HCEC 1CT (cell line): Measurements from ENCODE around the gene FRA10AC1.
"Not testable (repeated sequence)": the region's sequence is repeated elsewhere in the genome, so short reads cannot be mapped to it uniquely, and the experiment has no call there.

Source experiments
- DNase-seq: peaks from one replicate; pipeline ENCODE4 v3.0.0-alpha.2; 2017

FRA10AC1 gene

DNA sequence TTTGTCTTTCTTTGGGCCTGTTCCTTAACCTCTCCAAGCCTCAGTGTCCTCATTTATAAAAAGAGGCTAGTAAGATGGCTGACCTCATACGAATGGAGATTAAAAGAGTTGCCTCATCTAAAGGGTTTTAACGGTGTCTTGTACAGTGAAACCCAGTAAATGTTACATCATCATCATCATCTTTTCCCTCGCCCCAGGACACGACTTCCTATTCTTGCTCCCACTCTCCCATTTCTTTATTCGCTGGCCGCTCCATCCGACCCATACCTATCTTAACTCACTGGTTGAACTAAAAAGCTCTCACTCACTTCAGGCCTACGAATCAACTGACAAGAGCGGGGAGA lies 554 bp downstream of the FRA10AC1 start:
- peak; percentile 12 for DNase-seq

DNA sequence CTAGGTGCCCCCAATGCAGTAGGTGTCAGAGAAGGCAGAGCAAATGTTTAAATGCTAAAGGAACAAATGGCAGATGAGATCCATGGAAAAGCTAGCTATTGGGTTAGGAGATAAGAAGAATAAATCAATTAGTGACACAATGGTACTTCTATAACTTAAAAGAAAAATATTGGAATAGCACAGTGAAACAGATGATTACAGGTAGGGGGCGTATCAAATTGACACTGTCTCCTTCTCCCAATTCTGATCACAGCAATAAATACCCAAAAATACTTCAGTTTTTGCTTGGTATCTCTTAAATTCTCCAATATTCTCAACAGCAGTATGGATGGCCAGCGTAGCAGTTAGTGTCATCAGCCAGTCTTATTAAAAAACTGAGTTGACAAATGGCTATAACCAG lies 5.2 kb downstream of the FRA10AC1 start:
- no peak for DNase-seq

DNA sequence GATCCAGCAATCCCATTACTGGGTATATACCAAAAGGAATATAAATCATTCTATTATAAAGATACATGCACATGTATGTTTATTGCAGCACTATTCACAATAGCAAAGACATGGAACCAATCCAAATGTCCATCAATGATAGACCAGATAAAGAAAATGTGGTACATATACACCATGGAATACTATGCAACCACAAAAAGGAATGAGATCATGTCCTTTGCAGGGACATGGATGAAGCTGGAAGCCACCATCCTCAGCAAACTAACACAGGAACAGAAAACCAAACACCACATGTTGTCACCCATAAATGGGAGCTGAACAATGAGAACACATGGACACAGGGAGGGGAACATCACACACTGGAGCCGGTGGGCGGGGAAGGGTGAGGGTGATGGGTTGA lies 5.8 kb downstream of the FRA10AC1 start:
- DNase-seq: not testable (repeated sequence)

- no peak for DNase-seq
Observed at GRCh38 chr10:93695740-93696139, 6.7 kb downstream of the FRA10AC1 start.

GRCh38 chr10:93687737-93688136 lies 14.7 kb downstream of the FRA10AC1 start:
- no peak for DNase-seq

DNA sequence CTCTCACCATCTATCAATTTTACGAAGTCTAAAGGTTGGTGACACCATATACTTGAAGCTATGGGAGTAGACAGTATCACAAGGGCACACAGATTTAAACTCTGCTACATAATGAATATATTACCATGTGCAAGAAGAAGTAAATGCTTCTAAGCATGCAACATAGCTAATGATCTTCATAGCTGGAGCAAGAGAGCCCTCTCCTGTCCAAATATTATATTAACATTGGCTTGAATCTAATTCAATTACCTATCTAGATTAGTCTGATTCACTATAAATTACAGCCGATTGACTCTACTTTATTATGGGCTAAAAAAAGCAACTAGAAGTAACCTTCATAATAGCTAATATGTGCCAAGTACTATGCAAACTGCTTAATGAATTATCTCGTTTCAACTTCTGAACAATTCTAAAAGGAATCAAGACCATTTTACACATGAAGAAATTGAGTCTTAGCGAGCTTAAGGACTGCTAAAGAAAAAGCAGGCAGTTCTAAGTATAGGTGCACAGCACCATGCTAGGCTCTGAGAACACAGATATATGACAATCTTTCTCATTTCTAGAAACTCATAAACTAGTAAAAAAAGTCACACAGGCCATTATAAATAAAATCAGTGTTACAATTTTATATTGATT lies 21.9 kb downstream of the FRA10AC1 start:
- peak; percentile 50 for DNase-seq

DNA sequence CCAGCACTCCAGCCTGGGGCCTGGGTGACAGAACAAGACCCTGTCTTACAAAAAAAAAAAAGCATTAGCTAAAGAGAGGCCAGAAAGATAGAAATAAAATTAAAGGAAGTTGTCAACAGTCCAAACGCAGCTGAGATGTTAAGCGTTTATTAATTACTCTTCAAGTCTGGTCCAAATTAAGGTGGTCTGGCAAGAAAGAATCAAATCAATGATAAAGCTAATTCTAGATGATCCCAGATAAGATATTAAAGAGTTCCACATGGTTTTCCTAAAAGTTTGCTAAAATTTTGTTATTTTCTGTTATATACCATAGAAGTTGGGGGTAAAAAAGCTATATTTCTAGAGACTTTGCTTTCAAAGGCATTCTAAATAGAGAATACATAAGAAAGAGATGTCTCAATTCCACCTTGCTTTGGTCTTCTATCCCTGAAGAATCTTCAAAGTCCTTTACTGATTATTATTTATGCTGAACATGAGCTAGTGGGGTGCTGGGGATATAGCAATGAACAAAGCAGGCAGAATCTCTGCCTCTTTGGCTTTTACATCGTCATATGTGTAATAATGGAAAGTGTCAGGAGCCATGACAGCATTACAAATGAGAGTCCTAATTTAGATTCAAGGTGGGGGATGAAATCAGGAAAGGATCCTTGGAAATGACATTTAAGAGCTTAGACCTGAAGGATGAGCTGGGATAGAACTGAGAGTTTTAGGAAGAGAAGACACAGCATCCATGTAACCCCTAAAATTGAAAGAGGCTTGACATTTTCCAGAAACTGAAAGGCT lies 23.4 kb downstream of the FRA10AC1 start:
- no peak for DNase-seq

GRCh38 chr10:93678386-93678785 lies 24.0 kb downstream of the FRA10AC1 start:
- DNase-seq: no peak

- no peak for DNase-seq
Observed at GRCh38 chr10:93673791-93674190, 28.6 kb downstream of the FRA10AC1 start.

DNA sequence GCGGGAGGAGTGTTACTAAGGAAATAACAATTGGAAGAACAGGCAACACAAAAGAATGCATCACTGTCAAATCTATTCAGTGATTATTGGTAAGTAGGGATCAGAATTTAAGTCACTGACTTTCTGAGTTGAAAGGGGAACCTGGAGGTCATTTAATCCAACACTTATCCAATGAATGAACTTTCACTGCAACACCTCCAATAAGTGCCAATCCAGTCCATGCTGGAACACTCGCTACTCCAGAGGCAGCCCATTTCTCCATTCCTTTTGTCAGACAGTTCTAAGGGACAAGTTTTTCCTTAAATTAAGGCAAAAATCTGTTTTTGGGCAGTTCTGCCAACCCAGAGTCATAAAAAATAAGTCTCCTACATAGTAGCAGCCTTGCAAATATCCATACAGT lies 29.5 kb downstream of the FRA10AC1 start:
- no peak for DNase-seq

- DNase-seq: no peak
Observed at GRCh38 chr10:93672022-93672678, 30.2 kb downstream of the FRA10AC1 start.

DNA sequence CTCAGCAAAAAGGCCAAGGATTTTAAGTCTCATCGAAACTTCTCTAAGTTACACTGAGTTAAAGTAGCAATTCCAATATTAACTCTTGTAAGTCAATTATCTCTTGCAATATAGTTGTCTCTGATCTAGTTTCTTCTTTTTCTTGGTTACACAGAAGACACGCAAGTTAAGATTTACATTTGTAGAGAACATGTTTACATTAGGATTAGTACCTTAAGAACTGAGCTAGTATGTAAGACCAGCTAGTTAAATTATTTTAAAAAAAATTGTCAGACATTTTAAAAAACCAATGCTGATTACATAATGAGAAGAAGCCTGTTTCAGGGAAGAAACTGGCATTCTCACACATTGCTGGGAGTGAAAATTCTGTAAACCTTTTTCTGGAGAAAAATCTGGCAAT lies 31.4 kb downstream of the FRA10AC1 start:
- DNase-seq: no peak

- DNase-seq: no peak
Observed at GRCh38 chr10:93670372-93670771, 32.0 kb downstream of the FRA10AC1 start.

GRCh38 chr10:93667795-93668194 lies 34.6 kb downstream of the FRA10AC1 start:
- no peak for DNase-seq

DNA sequence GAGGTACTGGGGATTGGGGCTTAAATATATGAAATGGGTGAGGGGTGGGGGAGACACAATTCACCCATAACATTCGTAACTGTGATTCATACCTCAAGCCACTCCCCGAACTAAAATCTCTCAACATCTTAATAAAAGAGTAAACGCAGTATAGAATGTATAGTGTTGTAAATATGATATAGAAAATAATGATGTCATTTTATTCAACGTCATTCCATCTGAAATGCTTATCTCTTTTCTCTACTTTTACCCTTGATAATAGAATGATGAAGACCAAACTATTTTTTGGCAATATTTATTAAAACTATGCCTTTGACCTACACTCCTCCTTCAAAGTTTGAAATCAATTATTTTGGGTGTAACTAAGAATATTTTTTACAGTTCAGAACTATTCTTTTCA lies 36.4 kb downstream of the FRA10AC1 start:
- no peak for DNase-seq

GRCh38 chr10:93657757-93658156 lies 44.6 kb downstream of the FRA10AC1 start:
- DNase-seq: no peak

DNA sequence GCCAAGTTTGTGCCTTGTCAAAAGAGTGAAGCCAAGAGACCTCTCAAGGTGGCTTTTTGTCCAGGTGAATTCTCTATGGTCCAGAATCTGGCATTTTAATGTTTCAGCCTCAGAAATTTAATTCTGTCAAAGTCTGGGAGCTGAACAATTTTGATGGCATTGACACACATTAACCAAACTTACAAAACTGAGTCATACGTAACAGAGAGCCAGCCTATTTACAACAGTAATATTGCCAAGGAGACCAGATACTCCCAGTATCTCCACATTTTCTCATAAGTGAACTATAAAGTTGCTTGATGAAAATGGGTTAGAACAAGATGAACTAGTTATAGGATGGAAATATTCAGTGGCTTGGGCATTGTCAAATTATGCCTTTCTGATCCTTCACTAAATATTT lies 46.2 kb downstream of the FRA10AC1 start:
- no peak for DNase-seq

DNA sequence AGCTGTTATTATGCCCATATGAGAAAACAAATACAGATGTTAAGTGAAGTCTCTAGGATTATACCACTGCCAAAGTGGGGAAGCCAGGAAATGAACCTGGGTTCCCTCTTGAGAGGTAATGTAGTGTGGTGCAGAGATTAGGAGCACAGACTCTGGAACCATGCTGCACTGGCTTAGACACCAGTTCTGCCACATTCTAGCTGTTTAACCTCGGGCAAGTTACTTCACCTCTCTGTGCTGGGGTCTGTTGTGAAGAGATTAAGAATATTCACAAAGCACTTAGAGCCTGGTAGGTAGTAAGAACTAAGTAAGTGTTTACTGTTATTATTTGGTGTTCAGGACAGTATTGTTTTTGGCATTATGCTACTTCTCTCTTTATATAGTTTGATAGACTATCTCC lies 48.2 kb downstream of the FRA10AC1 start:
- no peak for DNase-seq

DNA sequence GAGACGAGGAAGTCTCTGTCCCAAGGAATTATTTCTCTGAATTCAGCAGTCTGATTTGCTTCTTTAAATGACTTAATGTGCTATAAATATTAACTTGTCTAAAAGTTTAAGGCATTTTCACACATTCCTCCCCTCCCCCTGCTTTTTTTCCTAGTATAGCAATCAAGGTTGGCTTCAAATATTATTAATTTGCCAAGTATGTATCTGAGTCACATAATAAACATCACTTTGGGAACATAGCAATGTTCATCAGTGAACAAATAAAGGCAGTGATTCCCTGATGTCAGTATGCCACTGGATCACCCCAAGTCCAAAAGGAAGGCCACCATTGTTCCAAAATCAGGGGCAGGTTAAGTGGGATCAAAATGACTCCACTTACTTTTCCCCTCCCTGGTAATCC lies 49.5 kb downstream of the FRA10AC1 start:
- peak; percentile 55 for DNase-seq

DNA sequence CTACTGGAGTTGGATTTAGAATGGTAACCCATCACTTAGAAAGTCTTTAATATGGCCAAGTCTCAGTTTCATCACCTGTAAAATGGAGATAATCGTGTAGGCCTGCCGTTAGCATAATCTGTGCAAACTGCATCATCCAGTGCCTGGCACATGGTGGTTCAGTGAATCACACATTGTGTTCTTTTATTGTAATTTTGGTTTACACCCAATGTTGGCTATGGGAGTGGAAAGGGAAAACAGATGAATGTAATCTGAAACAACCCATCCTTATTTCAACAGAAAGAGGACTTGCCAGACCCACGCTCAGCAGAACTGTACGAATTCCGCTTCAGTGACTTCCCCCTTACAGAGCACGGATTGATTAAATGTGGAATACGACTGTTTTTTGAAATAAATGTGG lies 62.6 kb downstream of the FRA10AC1 start:
- DNase-seq: no peak

- DNase-seq: no peak
Observed at GRCh38 chr10:93630625-93631557, 71.5 kb downstream of the FRA10AC1 start.

- no peak for DNase-seq
Observed at GRCh38 chr10:93629647-93630305, 72.6 kb downstream of the FRA10AC1 start.

GRCh38 chr10:93628858-93629257 lies 73.5 kb downstream of the FRA10AC1 start:
- DNase-seq: no peak
